GM21825 (cell line): Measurements from ENCODE around the gene PPP1R36.
"Not testable (repeated sequence)": the region's sequence is repeated elsewhere in the genome, so short reads cannot be mapped to it uniquely, and the experiment has no call there.

Experiments used
- ATAC-seq: cut with Tn5 transposase; IDR thresholded peaks from one replicate; pipeline ENCODE4 v1.9.1; 2021; ENCODE audit warnings: mild to moderate bottlenecking, moderate library complexity; ENCODE audit not compliant: unreplicated experiment

Gene PPP1R36

DNA sequence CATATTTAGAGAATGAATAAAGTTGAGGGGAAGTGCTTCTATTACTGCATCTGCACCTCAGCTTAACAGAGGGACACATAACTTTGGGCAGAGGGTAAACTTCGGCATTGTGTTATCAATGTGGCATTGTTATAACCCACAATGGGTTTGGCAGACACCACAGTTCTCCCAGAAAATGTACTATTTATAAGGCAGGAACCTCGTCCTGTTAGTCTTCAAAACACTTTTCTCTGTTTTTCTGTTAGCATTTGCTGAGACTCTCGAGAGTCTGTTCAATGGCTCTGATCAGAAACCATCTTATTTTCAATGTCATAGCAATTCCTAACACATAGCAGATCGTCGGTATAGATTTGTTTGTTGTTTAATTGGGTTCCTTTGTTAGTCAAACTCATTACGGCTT is 13.9 kb downstream of the PPP1R36 start:
- no peak for ATAC-seq

DNA sequence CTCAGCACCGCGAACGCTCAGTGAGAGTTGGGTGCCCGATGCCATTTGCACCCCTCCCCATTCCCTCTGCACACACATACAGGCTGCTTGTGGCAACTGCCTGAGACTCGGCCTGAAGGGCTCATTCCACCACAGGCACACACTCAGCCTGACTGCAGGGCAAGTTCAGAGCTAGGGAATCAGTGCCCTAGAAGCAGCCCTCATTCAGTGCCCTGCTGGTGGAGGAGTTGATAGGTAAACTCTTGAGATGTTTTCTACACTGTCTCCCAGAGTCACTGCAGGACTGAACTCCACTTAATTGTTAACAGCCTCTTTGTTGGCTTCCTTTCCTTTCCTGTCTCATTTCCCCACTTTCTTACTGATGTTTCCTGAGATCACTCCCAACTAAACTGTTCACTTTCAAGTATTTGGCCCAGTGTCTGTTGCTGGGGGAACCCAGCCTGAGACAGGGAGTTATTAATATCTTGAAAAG is 16.9 kb downstream of the PPP1R36 start:
- ATAC-seq = no peak

DNA sequence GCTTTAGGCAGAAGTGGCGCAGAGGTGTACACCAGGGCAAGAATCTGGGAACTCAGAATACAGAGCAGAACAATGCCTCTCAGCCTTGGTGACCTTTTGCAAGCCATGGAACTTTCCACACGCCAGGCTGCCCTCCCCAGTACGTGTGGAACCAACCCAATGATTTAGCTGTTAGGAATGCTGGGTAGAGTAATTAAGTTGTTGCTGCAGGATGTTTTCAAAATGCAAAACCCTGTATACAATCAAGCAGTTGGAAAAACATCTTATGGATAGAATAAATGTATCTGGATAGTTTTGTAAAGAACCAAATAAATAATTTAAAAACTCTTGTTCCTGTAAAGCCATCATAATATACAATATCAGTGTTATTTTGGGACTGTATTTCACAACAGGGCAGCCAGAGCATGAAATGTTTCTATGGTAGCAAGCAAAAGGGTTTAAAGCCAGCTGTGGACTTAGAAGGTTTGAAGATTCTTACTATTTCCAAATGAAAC is 19.4 kb downstream of the PPP1R36 start:
- ATAC-seq = no peak

DNA sequence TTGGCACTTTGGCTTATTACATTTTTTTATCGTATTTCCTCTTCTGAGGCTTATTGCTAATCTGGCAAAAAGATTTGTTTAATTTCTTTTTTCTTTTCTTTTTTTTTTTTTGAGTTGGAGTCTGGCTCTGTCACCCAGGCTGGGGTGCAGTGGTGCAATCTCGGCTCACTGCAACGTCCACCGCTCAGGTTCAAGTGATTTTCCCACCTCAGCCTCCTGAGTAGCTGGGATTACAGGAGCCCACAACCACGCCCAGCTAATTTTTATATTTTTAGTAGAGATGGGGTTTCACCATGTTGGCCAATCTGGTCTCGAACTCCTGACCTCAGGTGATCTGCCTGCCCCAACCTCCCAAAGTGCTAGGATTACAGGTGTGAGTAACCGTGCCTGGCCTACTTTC is 19.9 kb downstream of the PPP1R36 start:
- not testable (repeated sequence) for ATAC-seq

GRCh38 chr14:64572386-64573104 is 22.8 kb downstream of the PPP1R36 start:
- ATAC-seq = no peak

- ATAC-seq = no peak
Measured at GRCh38 chr14:64573109-64573508, 23.3 kb downstream of the PPP1R36 start.

GRCh38 chr14:64574371-64575107 is 24.8 kb downstream of the PPP1R36 start:
- ATAC-seq = no peak

GRCh38 chr14:64577211-64577610 is 27.4 kb downstream of the PPP1R36 start:
- ATAC-seq = no peak

- no peak for ATAC-seq
Measured at GRCh38 chr14:64580467-64580866, 30.7 kb downstream of the PPP1R36 start.

DNA sequence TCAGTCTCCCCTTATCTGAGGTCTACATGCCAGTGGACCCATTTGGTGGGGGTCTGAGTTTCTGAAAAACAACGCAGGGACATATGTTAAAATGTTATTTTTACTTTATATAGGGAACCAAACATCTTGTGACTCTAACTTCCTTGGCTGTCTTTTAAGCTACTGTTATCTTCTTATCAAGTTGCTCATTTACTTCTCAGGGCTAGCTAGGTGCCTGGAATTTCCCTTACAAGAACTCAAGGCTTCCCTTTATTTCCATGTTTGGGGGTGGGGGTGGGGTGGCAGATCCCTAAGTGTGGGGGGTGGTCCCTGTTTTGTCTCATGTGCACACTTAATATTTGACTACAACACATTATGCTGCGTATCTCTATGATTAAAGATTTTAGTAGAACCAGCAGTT is 31.6 kb downstream of the PPP1R36 start:
- no peak for ATAC-seq

GRCh38 chr14:64581817-64582216 is 32.1 kb downstream of the PPP1R36 start:
- ATAC-seq = no peak

- ATAC-seq = no peak
Measured at GRCh38 chr14:64584190-64584589, 34.4 kb downstream of the PPP1R36 start.

- no peak for ATAC-seq
Measured at GRCh38 chr14:64591809-64592208, 42.0 kb downstream of the PPP1R36 start.

DNA sequence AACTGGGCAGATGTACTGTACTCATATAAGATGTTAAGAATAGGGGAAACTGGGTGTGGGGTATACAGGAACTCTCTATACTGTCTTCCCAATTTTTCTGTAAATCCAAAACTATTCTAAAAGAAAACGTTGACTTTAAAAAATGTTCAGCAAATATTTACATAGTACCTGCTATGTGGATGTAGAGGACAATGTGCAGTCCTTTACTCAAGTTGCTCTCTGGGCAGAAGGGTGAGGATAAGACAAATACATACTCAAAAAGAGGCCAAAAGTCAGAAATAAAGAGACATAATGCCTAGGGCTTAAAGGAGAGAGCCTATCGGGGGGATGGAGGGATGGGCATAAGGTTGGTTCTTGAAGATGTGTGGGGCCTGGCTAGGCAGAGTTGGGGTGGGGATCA is 44.7 kb downstream of the PPP1R36 start:
- no peak for ATAC-seq

- ATAC-seq = no peak
Measured at GRCh38 chr14:64598404-64598803, 48.6 kb downstream of the PPP1R36 start.

GRCh38 chr14:64601571-64601970 is 51.8 kb downstream of the PPP1R36 start:
- no peak for ATAC-seq

GRCh38 chr14:64602826-64603225 is 53.1 kb downstream of the PPP1R36 start:
- no peak for ATAC-seq

DNA sequence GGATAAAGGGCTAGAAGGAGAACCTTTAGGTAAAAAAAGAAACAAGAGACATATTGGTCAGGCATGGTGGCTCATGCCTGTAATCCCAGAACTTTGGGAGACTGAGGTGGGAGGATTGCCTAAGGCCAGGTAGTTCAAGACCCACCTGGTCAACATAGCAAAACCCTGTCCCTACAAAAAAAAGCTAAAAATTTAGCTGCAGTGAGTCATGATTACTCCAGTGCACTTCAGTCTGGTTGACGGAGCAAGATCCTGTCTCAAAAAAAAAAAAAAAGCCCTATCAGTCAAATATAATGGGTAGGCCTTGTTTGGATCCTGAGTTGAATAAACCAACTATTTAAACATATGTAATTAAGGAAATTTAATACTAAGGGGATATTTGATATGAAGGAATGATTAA is 54.2 kb downstream of the PPP1R36 start:
- ATAC-seq = no peak

- ATAC-seq = no peak
Measured at GRCh38 chr14:64604881-64605280, 55.1 kb downstream of the PPP1R36 start.

- no peak for ATAC-seq
Measured at GRCh38 chr14:64605926-64606685, 56.3 kb downstream of the PPP1R36 start.

- ATAC-seq = no peak
Measured at GRCh38 chr14:64610049-64610746, 60.4 kb downstream of the PPP1R36 start.
